ENCODE results near the gene GLOD5.

Gene GLOD5

DNA sequence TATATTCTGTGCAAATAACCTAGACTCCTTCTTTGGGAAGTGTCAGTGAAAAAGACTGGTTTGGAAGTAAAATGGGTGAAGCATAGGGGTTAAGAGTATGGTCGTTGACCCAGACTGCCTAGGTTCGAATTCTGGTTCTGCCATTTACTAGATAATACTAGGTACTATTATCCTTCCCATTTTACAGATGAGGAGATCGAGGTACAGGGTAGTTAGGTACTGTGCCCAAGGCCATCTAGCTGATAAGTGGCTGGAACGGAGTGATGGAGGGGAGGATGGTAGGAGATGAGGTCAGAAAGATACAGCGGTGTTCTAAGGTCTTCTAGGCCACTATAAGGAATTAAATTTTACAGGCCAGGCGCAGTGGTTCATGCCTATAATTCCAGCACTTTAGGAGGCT is 11.1 kb downstream of the GLOD5 start:
- TF ChIP-seq, protein P1, sequence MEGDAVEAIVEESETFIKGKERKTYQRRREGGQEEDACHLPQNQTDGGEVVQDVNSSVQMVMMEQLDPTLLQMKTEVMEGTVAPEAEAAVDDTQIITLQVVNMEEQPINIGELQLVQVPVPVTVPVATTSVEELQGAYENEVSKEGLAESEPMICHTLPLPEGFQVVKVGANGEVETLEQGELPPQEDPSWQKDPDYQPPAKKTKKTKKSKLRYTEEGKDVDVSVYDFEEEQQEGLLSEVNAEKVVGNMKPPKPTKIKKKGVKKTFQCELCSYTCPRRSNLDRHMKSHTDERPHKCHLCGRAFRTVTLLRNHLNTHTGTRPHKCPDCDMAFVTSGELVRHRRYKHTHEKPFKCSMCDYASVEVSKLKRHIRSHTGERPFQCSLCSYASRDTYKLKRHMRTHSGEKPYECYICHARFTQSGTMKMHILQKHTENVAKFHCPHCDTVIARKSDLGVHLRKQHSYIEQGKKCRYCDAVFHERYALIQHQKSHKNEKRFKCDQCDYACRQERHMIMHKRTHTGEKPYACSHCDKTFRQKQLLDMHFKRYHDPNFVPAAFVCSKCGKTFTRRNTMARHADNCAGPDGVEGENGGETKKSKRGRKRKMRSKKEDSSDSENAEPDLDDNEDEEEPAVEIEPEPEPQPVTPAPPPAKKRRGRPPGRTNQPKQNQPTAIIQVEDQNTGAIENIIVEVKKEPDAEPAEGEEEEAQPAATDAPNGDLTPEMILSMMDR (conservative IDR thresholded peaks at IDR 0.05; ENCODE audit: low read depth, low read length): no peak
- H3K4me2 ChIP-seq: no peak overlapping the region

DNA sequence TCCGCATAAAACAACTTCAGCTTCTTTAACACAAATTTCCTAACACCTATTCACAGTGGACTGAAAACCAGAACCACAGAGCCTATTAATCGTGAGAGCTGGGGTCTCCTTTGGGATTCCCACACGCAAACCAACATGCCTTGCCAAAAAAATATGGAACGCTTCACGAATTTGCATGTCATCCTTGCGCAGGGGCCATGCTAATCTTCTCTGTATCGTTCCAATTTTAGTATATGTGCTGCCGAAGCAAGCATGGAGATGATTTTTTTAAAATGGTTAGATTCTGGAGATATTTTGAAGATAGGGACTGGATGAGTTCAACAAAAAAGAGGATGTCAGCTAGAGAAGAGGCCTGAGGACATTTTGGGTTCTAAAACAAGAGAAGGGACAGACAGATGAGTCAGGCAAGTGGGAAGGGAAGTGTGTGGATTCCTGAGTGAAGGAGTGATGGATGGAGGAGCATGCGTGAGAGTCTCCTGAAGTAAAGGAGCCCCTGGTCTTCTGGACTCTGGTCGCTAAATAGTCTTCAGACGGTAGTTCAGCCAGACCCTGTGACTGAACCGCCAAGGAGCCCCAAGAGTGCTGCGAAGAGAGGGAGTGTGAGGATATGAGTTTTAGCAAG is 15.4 kb downstream of the GLOD5 start:
- Histone ChIP-seq H3K27ac (no peak overlapping the region), H3K9ac (no peak overlapping the region), H3K36me3 (ENCODE audit: insufficient read depth) (no peaks in the 10 kb centered on the region), H3K27me3 (ENCODE audit: insufficient read depth, low read depth) (no peaks in the 10 kb centered on the region), H3K79me2 (ENCODE audit: insufficient read depth, low read depth) (no peaks in the 10 kb centered on the region), H3K4me1 (ENCODE audit: low read depth, poor library complexity, severe bottlenecking) (no peaks in the 10 kb centered on the region), H3K4me3 (IDR thresholded peaks at IDR 0.05; ENCODE audit: insufficient read depth, low read depth, low read length) (no peak overlapping the region), H3K4me2 (no peak overlapping the region), H2AFZ (ENCODE audit: low read depth) (no peak overlapping the region), H4K20me1 (ENCODE audit: insufficient read depth) (no peaks in the 10 kb centered on the region)
- TF ChIP-seq, protein P1 (conservative IDR thresholded peaks at IDR 0.05; ENCODE audit: low read depth, low read length): no peak

More for the DNA sequence above, 11.1 kb downstream of the GLOD5 start:
- H3K4me1 ChIP-seq (ENCODE audit: low read depth, poor library complexity, severe bottlenecking): no peaks in the 10 kb centered on the region
- H3K9ac ChIP-seq: no peak overlapping the region
- no peak overlapping the region for H3K4me3 ChIP-seq (IDR thresholded peaks at IDR 0.05; ENCODE audit: insufficient read depth, low read depth, low read length)
- no peaks in the 10 kb centered on the region for H3K36me3 ChIP-seq (ENCODE audit: insufficient read depth)
- no peaks in the 10 kb centered on the region for H3K27me3 ChIP-seq (ENCODE audit: insufficient read depth, low read depth)
- no peak overlapping the region for H2AFZ ChIP-seq (ENCODE audit: low read depth)
- no peak overlapping the region for H3K27ac ChIP-seq
- H4K20me1 ChIP-seq (ENCODE audit: insufficient read depth): no peaks in the 10 kb centered on the region
- no peaks in the 10 kb centered on the region for H3K79me2 ChIP-seq (ENCODE audit: insufficient read depth, low read depth)

DNA sequence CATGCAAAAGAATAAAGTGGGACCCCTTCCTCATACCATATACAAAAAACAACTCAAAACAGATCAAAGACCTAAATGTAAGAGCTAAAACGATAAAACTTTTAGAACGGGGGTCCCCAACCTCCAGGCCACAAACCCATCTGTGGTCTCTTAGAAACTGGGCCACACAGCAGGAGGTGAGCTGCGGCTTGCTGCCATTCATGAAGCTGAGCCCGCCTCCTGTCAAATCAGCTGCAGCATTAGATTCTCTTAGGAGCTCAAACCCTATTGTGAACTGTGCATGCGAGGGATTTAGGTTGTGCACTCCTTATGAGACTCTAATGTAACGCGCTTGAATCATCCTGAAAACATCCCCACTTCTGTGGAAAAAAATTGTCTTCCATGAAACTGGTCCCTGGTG is 17.9 kb downstream of the GLOD5 start:
- Histone ChIP-seq H3K27ac (no peak overlapping the region), H3K4me2 (no peak overlapping the region), H2AFZ (ENCODE audit: low read depth) (no peak overlapping the region)

DNA sequence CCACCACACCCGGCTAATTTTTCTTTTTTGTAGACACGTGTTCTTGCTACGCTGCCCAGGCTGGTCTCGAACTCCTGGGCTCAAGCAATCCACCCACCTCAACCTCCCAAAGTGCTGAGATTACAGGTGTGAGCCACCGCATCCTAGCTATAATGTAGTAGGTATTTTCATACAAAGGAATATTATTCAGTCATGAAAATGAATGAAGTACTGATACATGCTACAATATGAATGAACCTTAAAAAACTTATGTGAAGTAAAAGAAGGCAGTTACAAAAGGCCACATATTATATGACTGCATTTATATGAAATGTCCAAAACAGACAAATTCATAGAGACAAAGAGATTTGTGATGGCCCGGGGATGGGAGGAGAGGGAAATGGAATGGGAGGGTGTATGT is 20.2 kb downstream of the GLOD5 start:
- Histone ChIP-seq H3K27me3 (ENCODE audit: insufficient read depth, low read depth) (no peaks in the 10 kb centered on the region), H3K4me3 (IDR thresholded peaks at IDR 0.05; ENCODE audit: insufficient read depth, low read depth, low read length) (no peak overlapping the region), H2AFZ (ENCODE audit: low read depth) (no peak overlapping the region), H3K36me3 (ENCODE audit: insufficient read depth) (no peaks in the 10 kb centered on the region), H3K79me2 (ENCODE audit: insufficient read depth, low read depth) (no peaks in the 10 kb centered on the region), H3K4me2 (no peak overlapping the region), H3K27ac (no peak overlapping the region), H3K9ac (no peak overlapping the region), H3K4me1 (ENCODE audit: low read depth, poor library complexity, severe bottlenecking) (no peaks in the 10 kb centered on the region), H4K20me1 (ENCODE audit: insufficient read depth) (no peaks in the 10 kb centered on the region)
- TF ChIP-seq, protein P1 (conservative IDR thresholded peaks at IDR 0.05; ENCODE audit: low read depth, low read length): no peak

More for the DNA sequence above, 17.9 kb downstream of the GLOD5 start:
- Histone ChIP-seq H3K9ac (no peak overlapping the region), H3K36me3 (ENCODE audit: insufficient read depth) (no peaks in the 10 kb centered on the region), H3K79me2 (ENCODE audit: insufficient read depth, low read depth) (no peaks in the 10 kb centered on the region), H4K20me1 (ENCODE audit: insufficient read depth) (no peaks in the 10 kb centered on the region), H3K4me3 (IDR thresholded peaks at IDR 0.05; ENCODE audit: insufficient read depth, low read depth, low read length) (no peak overlapping the region), H3K4me1 (ENCODE audit: low read depth, poor library complexity, severe bottlenecking) (no peaks in the 10 kb centered on the region), H3K27me3 (ENCODE audit: insufficient read depth, low read depth) (no peaks in the 10 kb centered on the region)
- TF ChIP-seq, protein P1 (conservative IDR thresholded peaks at IDR 0.05; ENCODE audit: low read depth, low read length): no peak
